ENCODE data around the gene MUC6.

Gene MUC6, protein sequence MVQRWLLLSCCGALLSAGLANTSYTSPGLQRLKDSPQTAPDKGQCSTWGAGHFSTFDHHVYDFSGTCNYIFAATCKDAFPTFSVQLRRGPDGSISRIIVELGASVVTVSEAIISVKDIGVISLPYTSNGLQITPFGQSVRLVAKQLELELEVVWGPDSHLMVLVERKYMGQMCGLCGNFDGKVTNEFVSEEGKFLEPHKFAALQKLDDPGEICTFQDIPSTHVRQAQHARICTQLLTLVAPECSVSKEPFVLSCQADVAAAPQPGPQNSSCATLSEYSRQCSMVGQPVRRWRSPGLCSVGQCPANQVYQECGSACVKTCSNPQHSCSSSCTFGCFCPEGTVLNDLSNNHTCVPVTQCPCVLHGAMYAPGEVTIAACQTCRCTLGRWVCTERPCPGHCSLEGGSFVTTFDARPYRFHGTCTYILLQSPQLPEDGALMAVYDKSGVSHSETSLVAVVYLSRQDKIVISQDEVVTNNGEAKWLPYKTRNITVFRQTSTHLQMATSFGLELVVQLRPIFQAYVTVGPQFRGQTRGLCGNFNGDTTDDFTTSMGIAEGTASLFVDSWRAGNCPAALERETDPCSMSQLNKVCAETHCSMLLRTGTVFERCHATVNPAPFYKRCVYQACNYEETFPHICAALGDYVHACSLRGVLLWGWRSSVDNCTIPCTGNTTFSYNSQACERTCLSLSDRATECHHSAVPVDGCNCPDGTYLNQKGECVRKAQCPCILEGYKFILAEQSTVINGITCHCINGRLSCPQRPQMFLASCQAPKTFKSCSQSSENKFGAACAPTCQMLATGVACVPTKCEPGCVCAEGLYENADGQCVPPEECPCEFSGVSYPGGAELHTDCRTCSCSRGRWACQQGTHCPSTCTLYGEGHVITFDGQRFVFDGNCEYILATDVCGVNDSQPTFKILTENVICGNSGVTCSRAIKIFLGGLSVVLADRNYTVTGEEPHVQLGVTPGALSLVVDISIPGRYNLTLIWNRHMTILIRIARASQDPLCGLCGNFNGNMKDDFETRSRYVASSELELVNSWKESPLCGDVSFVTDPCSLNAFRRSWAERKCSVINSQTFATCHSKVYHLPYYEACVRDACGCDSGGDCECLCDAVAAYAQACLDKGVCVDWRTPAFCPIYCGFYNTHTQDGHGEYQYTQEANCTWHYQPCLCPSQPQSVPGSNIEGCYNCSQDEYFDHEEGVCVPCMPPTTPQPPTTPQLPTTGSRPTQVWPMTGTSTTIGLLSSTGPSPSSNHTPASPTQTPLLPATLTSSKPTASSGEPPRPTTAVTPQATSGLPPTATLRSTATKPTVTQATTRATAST (N-terminal part only)

DNA sequence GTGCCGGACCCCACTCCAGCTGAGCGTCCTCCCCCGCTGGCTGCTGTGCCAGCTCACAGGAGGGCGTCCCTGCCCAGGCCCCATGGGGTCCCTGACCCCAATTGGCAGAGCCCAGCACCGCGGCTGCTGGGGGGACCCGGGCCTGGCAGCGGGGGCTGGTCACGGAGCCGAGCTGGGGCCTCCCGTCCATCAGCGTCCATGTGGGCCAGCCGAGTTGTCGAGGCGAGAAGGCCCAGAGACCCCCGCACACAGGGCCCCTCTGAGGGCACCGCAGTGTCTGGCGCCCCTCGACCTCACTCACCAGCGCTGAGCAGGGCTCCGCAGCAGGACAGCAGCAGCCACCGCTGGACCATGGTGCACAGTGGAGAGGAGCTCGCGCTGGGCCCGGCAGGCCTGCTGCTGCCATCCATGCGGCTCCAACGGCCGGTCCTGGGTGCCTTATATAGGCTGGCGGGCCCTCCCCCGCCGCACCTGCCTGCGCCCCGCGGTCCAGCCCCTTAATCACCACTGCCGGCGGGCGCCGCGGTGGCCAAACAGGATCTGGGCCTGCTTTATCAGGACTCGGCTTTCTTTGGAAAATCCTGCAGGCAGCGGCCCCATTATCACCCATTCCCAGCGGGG lies at the start of gene MUC6:
Gene MUC6 (minus strand): TSS at position 416 of the 621 bp plus-strand sequence. CDS start 63 bp downstream, at position 353.
- DNase-seq = no peak

DNA sequence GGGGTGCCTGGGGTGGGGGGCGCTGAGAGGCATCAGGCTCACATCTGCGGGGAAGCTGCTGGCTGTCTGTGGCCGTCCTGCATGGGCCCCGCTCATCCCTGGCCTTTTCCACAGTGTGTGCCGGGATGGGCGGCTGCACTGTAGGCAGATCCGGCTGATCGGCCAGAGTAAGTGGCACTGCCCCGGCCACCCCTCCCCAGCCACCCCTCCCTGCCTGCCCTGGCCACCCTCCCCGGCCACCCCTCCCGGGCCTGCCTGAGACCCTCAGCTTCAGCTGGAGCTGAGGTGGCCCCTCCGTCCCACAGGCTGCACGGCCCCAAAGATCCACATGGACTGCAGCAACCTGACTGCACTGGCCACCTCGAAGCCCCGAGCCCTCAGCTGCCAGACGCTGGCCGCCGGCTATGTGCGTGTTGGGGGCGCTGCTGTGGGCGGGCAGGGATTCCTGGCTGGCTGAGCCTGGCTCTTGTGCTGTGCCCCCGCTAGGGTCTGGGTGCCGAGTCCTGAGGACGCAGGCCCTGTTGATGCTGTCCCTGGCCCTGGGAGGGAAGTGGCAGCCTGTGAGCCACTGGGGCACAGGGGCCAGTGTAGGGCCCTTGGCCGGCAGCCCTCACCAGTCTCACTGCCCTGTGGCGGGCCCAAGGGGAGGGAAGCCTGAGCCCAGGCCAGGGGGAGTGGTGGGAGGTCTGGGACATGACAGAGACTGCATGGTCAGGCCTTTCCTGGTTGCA lies 49.1 kb upstream of the MUC6 start:
- no peak for DNase-seq

DNA sequence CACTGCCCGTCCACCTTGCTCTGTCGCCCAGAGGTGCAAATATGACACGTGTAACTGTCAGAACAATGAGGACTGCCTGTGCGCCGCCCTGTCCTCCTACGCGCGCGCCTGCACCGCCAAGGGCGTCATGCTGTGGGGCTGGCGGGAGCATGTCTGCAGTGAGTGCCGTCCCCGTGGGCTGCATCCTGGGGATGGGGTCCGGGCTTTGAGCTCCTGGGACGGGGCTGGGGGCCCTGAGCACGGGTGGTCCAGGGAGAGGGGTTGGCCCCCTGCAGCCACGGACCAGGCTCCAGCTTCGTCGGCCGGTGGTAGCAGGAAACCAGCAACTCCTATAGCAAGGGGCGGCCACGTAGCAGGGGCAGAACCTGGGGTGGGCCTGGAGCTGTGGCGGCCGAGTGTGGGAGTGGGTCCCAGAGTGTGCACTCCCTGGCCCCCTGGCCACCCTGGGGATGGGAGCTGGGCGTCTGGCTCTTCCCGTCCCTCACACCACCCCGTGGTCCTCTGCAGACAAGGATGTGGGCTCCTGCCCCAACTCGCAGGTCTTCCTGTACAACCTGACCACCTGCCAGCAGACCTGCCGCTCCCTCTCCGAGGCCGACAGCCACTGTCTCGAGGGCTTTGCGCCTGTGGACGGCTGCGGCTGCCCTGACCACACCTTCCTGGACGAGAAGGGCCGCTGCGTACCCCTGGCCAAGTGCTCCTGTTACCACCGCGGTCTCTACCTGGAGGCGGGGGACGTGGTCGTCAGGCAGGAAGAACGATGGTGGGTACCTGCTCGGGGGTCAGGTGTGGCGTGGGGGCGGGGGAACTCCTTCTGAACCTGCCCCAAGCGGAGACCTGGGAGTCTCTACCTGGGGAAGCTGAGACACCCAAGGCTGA lies 48.3 kb upstream of the MUC6 start:
- no peak for DNase-seq

DNA sequence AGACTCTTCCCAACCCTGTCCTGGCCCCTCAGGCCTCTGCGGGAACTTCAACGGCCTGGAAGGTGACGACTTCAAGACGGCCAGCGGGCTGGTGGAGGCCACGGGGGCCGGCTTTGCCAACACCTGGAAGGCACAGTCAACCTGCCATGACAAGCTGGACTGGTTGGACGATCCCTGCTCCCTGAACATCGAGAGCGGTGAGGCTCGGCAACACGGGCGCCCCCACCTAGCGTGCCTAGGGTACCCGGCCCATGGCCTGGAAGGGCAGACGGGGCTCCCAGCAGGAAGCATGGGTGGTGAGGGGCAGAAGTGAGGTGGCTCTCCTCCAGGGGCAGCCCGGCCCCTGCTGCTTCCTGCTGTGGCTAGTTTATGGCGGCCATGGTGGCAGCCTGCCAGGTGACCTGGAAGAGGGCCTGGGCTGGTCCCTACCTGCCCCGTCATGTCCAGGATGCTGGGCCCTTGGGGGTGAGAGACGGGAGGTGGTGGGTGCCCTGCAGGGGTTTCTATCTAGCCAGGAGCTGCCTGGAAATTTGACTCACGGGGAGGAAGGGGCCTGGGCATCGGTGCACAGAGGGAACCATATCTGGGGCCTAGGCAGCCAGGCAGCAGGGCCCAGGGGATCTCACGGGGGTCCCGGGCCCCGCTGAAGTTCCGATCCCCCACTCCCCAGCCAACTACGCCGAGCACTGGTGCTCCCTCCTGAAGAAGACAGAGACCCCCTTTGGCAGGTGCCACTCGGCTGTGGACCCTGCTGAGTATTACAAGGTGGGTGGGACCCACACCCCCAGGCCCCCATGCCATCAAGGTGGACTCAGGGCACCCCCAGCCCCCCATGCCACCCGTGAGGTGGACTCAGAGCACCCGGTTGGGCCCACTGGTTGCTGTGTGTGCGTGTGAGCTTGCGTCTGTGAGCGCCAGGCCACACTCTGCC lies 47.4 kb upstream of the MUC6 start:
- no peak for DNase-seq

DNA sequence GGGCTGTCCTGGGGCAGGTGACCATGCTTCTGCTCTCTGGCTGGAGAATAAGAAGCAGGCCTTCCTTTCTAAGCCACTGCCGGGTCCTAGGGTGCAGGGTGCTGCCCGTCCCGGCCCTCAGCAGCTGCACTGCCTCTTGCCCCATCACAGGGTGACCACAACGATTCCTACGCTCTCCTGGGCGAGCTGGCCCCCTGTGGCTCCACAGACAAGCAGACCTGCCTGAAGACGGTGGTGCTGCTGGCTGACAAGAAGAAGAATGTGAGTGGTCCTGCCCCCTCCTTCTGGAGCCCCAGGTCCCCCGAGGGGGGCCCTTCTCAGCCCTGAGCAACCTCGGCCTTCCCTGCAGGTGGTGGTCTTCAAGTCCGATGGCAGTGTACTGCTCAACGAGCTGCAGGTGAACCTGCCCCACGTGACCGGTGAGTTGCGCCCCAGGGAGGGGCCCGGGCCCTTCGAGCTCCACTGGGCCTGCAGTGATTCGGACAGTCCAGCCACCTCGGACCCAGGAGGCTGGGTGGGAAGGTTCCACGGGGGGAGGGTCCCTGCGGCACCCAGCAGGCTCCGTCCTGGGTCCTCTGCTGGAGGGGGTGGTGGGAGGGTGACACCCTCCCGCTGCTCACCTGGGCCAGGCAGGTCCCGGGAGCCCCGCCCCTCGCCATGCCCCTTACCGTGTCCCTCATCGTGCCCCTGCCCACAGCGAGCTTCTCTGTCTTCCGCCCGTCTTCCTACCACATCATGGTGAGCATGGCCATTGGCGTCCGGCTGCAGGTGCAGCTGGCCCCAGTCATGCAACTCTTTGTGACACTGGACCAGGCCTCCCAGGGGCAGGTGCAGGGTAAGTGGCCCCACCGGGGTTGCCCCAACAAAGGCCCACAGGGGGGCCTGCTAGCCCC lies 46.5 kb upstream of the MUC6 start:
- no peak for DNase-seq

- DNase-seq = no peak
Observed at GRCh38 chr11:1082346-1082727, 45.8 kb upstream of the MUC6 start.

GRCh38 chr11:1081601-1082311 lies 45.2 kb upstream of the MUC6 start:
- no peak for DNase-seq

- no peak for DNase-seq
Observed at GRCh38 chr11:1078191-1078601, 41.7 kb upstream of the MUC6 start.

GRCh38 chr11:1077417-1078119 lies 41.0 kb upstream of the MUC6 start:
- DNase-seq = no peak

DNA sequence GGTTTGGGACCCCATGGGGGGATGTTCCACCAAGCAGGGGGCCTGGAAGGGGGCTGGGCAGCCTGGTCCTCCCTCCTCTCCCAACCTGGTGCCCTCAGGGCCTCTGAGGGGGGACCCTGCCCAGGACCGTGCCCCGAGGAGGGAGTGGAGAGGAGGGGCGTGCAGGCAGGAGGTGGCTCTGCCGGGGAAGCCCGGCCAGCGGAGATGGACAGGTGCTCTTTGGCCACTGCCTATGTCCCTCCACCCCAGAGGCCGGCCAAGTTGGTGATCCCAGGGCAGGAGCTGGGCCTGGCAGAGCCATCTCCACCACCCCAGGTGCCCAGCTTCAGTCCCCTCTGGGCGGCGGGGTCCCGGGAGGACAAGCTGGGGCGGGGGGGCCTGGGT lies 40.5 kb upstream of the MUC6 start:
- no peak for DNase-seq

DNA sequence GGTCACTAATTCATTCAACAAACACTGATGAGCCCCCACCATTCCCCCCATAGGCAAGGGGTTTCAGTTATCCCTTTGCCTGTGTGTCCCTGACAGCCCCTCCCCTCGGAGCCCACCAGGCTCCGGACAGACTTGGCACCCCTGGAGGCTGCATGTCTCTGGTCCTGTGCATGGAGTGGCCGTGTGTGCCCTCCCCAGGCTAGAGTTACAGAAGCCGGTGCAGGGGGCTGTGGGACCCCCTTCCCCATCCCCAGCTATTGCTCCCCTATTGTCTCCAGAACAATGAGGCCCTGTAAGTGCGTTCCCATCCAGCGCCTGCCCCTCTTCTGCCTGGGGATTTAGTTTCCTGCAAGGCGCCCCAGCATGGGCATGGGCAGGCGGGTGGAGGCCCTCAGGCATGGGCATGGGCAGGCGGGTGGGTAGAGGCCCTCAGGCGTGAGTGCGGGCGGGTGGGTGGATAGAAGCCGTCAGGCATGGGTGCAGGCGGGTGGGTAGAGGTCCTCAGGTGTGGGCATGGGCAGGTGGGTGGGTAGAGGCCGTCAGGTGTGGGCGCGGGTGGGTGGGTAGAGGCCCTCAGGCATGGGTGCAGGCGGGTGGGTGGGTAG lies 39.6 kb upstream of the MUC6 start:
- no peak for DNase-seq

GRCh38 chr11:1075341-1075911 lies 38.9 kb upstream of the MUC6 start:
- DNase-seq = no peak

GRCh38 chr11:1074244-1075221 lies 38.0 kb upstream of the MUC6 start, which contains the start of gene MUC2:
TSS of gene MUC2 (plus strand) at chr11:1074874.
- no peak for DNase-seq

DNA sequence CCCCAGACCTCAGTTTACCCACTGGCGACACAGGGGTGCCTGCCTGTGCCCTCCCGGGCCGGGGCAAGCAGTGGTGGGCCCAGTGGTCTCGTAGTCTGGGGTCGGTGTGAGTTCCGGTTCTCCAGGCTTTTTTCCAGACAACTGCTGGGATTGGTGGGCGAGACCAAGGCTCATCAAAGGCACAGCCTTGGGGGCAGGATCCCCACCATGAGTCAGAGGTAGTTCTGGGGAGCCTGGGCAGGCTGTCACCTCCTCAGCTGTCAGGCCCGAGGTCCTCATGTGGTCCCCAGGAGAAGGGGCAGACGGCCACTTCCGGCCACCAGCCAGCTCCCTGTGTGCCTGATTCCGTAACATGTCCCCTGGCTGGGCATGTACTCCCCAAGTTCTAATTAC lies 37.3 kb upstream of the MUC6 start:
- no peak for DNase-seq

GRCh38 chr11:1073261-1073724 lies 36.8 kb upstream of the MUC6 start:
- DNase-seq = no peak
